ENCODE measurements around the gene CLEC6A.
"Not testable (repeated sequence)": the region's sequence is repeated elsewhere in the genome, so short reads cannot be mapped to it uniquely, and the experiment has no call there.

- TF ChIP-seq, protein P1, sequence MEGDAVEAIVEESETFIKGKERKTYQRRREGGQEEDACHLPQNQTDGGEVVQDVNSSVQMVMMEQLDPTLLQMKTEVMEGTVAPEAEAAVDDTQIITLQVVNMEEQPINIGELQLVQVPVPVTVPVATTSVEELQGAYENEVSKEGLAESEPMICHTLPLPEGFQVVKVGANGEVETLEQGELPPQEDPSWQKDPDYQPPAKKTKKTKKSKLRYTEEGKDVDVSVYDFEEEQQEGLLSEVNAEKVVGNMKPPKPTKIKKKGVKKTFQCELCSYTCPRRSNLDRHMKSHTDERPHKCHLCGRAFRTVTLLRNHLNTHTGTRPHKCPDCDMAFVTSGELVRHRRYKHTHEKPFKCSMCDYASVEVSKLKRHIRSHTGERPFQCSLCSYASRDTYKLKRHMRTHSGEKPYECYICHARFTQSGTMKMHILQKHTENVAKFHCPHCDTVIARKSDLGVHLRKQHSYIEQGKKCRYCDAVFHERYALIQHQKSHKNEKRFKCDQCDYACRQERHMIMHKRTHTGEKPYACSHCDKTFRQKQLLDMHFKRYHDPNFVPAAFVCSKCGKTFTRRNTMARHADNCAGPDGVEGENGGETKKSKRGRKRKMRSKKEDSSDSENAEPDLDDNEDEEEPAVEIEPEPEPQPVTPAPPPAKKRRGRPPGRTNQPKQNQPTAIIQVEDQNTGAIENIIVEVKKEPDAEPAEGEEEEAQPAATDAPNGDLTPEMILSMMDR (IDR thresholded peaks at IDR 0.05) = not testable (repeated sequence)
- TF ChIP-seq POLR2A (IDR thresholded peaks at IDR 0.05) = not testable (repeated sequence)
These were observed 39.9 kb downstream of the CLEC6A start for GRCh38 chr12:8495671-8496070.
